ENCODE results near the gene SDCBP2. TPM values are rescaled to one million over a fixed set of nuclear protein-coding genes. Genes with fewer than 3 reads are reported as not detected.

SDCBP2 gene
- total and polyA plus RNA-seq, 2 of the 8 experiments (the other 6 are each of a cell fraction or from before 2014, with no cell fraction given): 4.2 to 6.7 TPM

DNA sequence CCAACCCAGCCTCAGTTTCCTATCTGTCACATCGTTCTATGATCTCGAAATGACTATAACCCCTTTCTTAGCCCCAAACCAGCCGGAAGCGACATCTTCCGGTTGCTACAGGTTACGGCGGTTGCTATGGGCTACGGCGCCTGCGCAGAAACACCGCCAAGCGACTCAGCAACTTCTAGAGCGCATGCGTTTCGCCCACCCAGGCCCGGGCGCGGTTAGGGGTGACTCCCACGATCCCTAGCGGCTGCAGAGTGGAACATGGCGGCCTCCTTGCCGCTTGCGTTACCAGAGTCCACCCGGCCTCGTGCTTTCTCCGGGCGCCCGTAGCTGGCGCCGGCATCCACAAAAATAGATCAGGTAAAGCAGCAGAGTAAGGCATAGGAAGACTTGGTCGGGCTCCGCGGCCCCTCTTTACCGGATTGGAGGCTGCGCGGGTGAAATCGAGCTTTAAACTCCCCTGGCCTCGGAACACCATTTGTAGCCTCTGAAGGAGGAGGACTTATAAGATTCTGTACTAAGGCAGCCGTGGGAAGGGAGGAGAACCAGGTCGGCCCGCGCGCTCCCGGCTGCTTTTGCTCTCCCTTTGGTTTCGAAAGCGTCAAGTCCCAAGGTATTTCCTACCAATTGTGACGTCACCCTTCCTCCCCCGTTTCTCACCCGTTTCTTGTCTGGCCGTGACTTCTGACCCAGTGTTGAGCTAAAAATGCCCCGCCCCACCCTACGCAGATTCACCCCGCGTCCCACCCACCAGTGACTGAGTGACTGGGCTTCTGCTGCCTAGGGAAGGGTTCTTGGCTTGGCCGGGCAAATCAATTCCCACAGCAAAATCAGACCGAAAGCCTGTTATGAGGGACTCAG lies 3.5 kb downstream of the SDCBP2 start:
- H2AFZ ChIP-seq (ENCODE audit: low read length): peak overlapping the region; percentile 94
- ChIA-PET CTCF (ENCODE audit: partially characterized antibody) (interaction anchor here (0.7 to 1.2 kb wide), 4 partner anchors 41 to 381 kb away, joined by 3 read pairs; no protein-coding TSS in a partner anchor), POLR2A (ENCODE audit: partially characterized antibody) (interaction anchor here (0.8 to 6.5 kb wide), 19 partner anchors 8 to 124 kb away, joined by 3 to 34 read pairs (median 4); no protein-coding TSS in a partner anchor)
- H3K14ac ChIP-seq (ENCODE audit: insufficient read length): no peak overlapping the region
- H3K4me3 ChIP-seq (ENCODE audit: extremely low read depth in 1 of 4, insufficient read depth in 2 of 4, low read depth in 3 of 4, low read length in 4 of 4): peak overlapping the region; percentile 88 to 94 (median 93)
- FAIRE-seq (peak; percentile 79), DNase-seq (ENCODE audit: low read depth in 1 of 2, low spot score in 2 of 2) (peak; percentile 79 to 97)
- peaks cover 21 to 49% of the 10 kb centered on the region in 2 experiments for H3K79me2 ChIP-seq (ENCODE audit: control insufficient read depth in 1 of 2, insufficient read depth in 2 of 2, low read length in 2 of 2)
- H3K36me3 ChIP-seq (ENCODE audit: control insufficient read depth in 2 of 4, insufficient read depth in 4 of 4, low read length in 3 of 4): 0 out of 8 replicates have a peak, but pooled peaks cover 0 to 3% (median 0%) of the 10 kb centered on the region in 4 experiments
- H2BK20ac ChIP-seq (ENCODE audit: low read length): no peak overlapping the region
- H4K20me1 ChIP-seq (replicated peaks in 1 of 2; ENCODE audit: control insufficient read depth in 1 of 2, insufficient read depth in 2 of 2, low read length in 2 of 2): peaks cover 4 to 29% of the 10 kb centered on the region in 2 experiments
- H3K27ac ChIP-seq (ENCODE audit: low read depth, low read length): peak overlapping the region; percentile 95
- H2BK120ac ChIP-seq (replicated peaks; ENCODE audit: low read depth, low read length): no peak overlapping the region
- H4K5ac ChIP-seq (ENCODE audit: insufficient read length, low read depth, low read length): peak overlapping the region; percentile 37
- peak overlapping the region; percentile 43 for H3K56ac ChIP-seq (replicated peaks; ENCODE audit: insufficient read length, low read depth, low read length)
- no peak overlapping the region; the same call in 1 of the 2 replicates for H2AK5ac ChIP-seq (ENCODE audit: low read depth, low read length)
- WGBS, 2 experiments (ENCODE audit: extremely low coverage in 1 of 2, insufficient coverage in 1 of 2, insufficient read length in 1 of 2, insufficient replicate concordance in 2 of 2, low coverage in 1 of 2, low lambda C conversion rate in 2 of 2, missing lambda C conversion rate in 1 of 2): 2% methylated on average over 56 of the region's 56 CpGs; no CpG with 5 or more reads in 1 of the 2 experiments
- H3K23me2 ChIP-seq (ENCODE audit: low read depth, low read length): peaks cover 10% of the 10 kb centered on the region
- H3K4me1 ChIP-seq (replicated peaks in 1 of 4; ENCODE audit: control insufficient read depth in 3 of 4, insufficient read depth in 4 of 4, low read length in 3 of 4): peaks cover 2 to 13% (median 5%) of the 10 kb centered on the region in 4 experiments; a peak in 6 of 7 replicates
- H4K8ac ChIP-seq (ENCODE audit: extremely low read depth, insufficient read depth, low read length): peak overlapping the region; percentile 98; the same call in 1 of the 2 replicates
- H3K79me1 ChIP-seq (ENCODE audit: low read depth, low read length): peaks cover 30% of the 10 kb centered on the region
- H3K18ac ChIP-seq (ENCODE audit: extremely low read depth, low read length): peak overlapping the region; percentile 85
- H3K27me3 ChIP-seq (replicated peaks in 1 of 4; ENCODE audit: control insufficient read depth in 3 of 4, extremely low read depth in 1 of 4, insufficient read depth in 3 of 4, low read length in 3 of 4): no peaks in the 10 kb centered on the region
- peak overlapping the region; percentile 64 for H4K91ac ChIP-seq (replicated peaks; ENCODE audit: insufficient read length, low read length)
- H3K9ac ChIP-seq (replicated peaks in 1 of 4; ENCODE audit: extremely low read depth in 1 of 4, low read depth in 3 of 4, low read length in 3 of 4): peak overlapping the region; percentile 95 to 97 (median 96)
- peak overlapping the region; percentile 77 to 98 for H3K4me2 ChIP-seq (ENCODE audit: insufficient read depth in 1 of 2, low read depth in 2 of 2, low read length in 2 of 2)
- peak overlapping the region; percentile 63 for H3K4ac ChIP-seq (replicated peaks; ENCODE audit: insufficient read length, low read depth, low read length)
- H2BK15ac ChIP-seq (ENCODE audit: low read length): no peak overlapping the region
- H3K23ac ChIP-seq (ENCODE audit: insufficient read length): no peak overlapping the region
- peak overlapping the region; percentile 92; the same call in 1 of the 2 replicates for H2BK5ac ChIP-seq (ENCODE audit: low read depth, low read length)
- no peaks in the 10 kb centered on the region for H3K9me3 ChIP-seq (ENCODE audit: insufficient read depth in 2 of 2, low read depth in 1 of 2, low read length in 1 of 2)
- H2BK12ac ChIP-seq (ENCODE audit: low read depth, low read length): peak overlapping the region; percentile 88
- TF ChIP-seq YY1 (IDR thresholded peaks at IDR 0.05; ENCODE audit: low read depth, low read length) (peak; percentile 94), HDAC2 (IDR thresholded peaks at IDR 0.05; ENCODE audit: borderline replicate concordance in 1 of 2, low read depth in 2 of 2, low read length in 2 of 2) (peak in 1 of 2 experiments; percentile 14; a peak in 1 of 4 replicates), CHD1 (IDR thresholded peaks at IDR 0.05; ENCODE audit: low read depth, low read length) (no peak), TBP (IDR thresholded peaks at IDR 0.05; ENCODE audit: low read depth, low read length) (peak; percentile 83), ZNF274 (IDR thresholded peaks at IDR 0.05; ENCODE audit: borderline replicate concordance, extremely low read depth, low read length) (no peak), SRF (IDR thresholded peaks at IDR 0.05; ENCODE audit: low read depth, low read length) (no peak), CREB1 (IDR thresholded peaks at IDR 0.05) (peak; percentile 77)
- TF ChIP-seq, protein P1, sequence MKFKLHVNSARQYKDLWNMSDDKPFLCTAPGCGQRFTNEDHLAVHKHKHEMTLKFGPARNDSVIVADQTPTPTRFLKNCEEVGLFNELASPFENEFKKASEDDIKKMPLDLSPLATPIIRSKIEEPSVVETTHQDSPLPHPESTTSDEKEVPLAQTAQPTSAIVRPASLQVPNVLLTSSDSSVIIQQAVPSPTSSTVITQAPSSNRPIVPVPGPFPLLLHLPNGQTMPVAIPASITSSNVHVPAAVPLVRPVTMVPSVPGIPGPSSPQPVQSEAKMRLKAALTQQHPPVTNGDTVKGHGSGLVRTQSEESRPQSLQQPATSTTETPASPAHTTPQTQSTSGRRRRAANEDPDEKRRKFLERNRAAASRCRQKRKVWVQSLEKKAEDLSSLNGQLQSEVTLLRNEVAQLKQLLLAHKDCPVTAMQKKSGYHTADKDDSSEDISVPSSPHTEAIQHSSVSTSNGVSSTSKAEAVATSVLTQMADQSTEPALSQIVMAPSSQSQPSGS (IDR thresholded peaks at IDR 0.05; ENCODE audit: low read length): no peak
- TF ChIP-seq, protein P2, sequence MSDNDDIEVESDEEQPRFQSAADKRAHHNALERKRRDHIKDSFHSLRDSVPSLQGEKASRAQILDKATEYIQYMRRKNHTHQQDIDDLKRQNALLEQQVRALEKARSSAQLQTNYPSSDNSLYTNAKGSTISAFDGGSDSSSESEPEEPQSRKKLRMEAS (IDR thresholded peaks at IDR 0.05): peak; percentile 75

Data from H1 (cell line).